ENCODE data around the gene EDC4.

DNA sequence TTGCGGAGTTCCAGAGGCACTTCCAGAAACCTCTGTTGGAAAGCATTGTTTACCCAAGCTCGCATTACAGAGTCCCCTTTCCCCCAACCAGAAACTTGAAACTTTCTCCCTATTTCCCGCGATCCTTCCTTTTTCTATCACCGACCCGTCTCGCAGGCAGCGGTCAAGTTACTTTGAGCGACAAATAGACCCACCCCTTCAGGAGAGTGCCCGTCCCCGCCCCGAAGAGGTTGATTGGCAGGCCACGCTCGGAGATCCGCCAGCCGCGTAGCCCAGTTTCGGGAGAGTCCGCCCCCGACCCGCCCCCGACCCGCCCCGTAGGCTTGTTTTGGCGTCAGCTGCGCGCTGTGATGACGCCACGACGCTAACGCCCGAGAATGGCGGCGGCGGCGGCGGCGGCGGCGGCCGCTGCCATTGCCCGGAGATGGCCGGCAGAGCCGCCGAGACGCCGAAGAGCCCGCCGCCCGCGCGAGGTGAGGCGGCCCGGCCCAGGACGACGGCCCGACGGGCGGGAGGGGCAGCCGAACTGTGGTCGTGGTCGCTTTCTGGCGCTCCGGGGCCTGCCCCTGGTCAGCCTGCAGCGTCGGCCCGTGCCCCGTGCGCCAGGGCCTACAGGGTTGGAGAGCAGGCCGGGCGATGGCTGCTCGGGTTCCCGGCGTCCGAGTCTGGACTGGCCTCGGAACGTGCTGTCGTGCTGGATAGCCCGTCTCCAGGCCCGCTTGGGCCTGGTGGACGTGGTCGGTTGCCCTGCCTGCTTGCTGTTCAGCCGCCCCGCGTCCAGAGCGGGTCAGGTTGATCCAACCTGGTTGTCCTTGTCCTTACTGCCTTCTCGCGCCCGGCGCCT lies 20.3 kb downstream of the EDC4 start, which contains the start of gene PSKH1:
- TF ChIP-seq ZNF639 (CRISPR knock-in tag; conservative IDR thresholded peaks at IDR 0.05 in 1 of 2, IDR thresholded peaks at IDR 0.05 in 1 of 2) (peak in 1 of 2 experiments; percentile 52; a peak in 2 of 4 replicates), RAD51 (IDR thresholded peaks at IDR 0.05; ENCODE audit: borderline replicate concordance, low read depth) (no peak), GABPA (tag; conservative IDR thresholded peaks at IDR 0.05; ENCODE audit: low read depth) (no peak), MTA3 (IDR thresholded peaks at IDR 0.05; ENCODE audit: borderline replicate concordance) (no peak), ZNF121 (CRISPR knock-in tag; conservative IDR thresholded peaks at IDR 0.05) (no peak), ZNF384 (IDR thresholded peaks at IDR 0.05; ENCODE audit: low read depth, low read length) (no peak), ZHX1 (conservative IDR thresholded peaks at IDR 0.05; ENCODE audit: low read length) (no peak), ZFPM2 (CRISPR knock-in tag; IDR thresholded peaks at IDR 0.05) (no peak), MED1 (CRISPR knock-in tag; IDR thresholded peaks at IDR 0.05; ENCODE audit: borderline replicate concordance) (no peak), CREB1 (IDR thresholded peaks at IDR 0.05) (peak; percentile 98), CREB1 (CRISPR knock-in tag; IDR thresholded peaks at IDR 0.05) (peak; percentile 95)
- TF ChIP-seq, protein P1, sequence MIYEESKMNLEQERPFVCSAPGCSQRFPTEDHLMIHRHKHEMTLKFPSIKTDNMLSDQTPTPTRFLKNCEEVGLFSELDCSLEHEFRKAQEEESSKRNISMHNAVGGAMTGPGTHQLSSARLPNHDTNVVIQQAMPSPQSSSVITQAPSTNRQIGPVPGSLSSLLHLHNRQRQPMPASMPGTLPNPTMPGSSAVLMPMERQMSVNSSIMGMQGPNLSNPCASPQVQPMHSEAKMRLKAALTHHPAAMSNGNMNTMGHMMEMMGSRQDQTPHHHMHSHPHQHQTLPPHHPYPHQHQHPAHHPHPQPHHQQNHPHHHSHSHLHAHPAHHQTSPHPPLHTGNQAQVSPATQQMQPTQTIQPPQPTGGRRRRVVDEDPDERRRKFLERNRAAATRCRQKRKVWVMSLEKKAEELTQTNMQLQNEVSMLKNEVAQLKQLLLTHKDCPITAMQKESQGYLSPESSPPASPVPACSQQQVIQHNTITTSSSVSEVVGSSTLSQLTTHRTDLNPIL (CRISPR knock-in tag; IDR thresholded peaks at IDR 0.05): no peak
- TF ChIP-seq, protein P2, sequence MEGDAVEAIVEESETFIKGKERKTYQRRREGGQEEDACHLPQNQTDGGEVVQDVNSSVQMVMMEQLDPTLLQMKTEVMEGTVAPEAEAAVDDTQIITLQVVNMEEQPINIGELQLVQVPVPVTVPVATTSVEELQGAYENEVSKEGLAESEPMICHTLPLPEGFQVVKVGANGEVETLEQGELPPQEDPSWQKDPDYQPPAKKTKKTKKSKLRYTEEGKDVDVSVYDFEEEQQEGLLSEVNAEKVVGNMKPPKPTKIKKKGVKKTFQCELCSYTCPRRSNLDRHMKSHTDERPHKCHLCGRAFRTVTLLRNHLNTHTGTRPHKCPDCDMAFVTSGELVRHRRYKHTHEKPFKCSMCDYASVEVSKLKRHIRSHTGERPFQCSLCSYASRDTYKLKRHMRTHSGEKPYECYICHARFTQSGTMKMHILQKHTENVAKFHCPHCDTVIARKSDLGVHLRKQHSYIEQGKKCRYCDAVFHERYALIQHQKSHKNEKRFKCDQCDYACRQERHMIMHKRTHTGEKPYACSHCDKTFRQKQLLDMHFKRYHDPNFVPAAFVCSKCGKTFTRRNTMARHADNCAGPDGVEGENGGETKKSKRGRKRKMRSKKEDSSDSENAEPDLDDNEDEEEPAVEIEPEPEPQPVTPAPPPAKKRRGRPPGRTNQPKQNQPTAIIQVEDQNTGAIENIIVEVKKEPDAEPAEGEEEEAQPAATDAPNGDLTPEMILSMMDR (IDR thresholded peaks at IDR 0.05 in 2 of 3, conservative IDR thresholded peaks at IDR 0.05 in 1 of 3; ENCODE audit: insufficient read depth in 2 of 3, low read depth in 1 of 3, low read length in 3 of 3): no peak
- TF ChIP-seq, protein P3, sequence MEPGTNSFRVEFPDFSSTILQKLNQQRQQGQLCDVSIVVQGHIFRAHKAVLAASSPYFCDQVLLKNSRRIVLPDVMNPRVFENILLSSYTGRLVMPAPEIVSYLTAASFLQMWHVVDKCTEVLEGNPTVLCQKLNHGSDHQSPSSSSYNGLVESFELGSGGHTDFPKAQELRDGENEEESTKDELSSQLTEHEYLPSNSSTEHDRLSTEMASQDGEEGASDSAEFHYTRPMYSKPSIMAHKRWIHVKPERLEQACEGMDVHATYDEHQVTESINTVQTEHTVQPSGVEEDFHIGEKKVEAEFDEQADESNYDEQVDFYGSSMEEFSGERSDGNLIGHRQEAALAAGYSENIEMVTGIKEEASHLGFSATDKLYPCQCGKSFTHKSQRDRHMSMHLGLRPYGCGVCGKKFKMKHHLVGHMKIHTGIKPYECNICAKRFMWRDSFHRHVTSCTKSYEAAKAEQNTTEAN (CRISPR knock-in tag; IDR thresholded peaks at IDR 0.05): no peak
- TF ChIP-seq, protein P4, sequence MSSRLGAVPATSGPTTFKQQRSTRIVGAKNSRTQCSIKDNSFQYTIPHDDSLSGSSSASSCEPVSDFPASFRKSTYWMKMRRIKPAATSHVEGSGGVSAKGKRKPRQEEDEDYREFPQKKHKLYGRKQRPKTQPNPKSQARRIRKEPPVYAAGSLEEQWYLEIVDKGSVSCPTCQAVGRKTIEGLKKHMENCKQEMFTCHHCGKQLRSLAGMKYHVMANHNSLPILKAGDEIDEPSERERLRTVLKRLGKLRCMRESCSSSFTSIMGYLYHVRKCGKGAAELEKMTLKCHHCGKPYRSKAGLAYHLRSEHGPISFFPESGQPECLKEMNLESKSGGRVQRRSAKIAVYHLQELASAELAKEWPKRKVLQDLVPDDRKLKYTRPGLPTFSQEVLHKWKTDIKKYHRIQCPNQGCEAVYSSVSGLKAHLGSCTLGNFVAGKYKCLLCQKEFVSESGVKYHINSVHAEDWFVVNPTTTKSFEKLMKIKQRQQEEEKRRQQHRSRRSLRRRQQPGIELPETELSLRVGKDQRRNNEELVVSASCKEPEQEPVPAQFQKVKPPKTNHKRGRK (tag; IDR thresholded peaks at IDR 0.05): no peak
